ENCODE measurements around the gene PIK3CB. TPM values are rescaled to one million over a fixed set of nuclear protein-coding genes. Genes with fewer than 3 reads are reported as not detected.

PIK3CB gene
- total RNA-seq, 4 donors from 2014 or later, result 24.9 to 94.7 (median 36.8) TPM

DNA sequence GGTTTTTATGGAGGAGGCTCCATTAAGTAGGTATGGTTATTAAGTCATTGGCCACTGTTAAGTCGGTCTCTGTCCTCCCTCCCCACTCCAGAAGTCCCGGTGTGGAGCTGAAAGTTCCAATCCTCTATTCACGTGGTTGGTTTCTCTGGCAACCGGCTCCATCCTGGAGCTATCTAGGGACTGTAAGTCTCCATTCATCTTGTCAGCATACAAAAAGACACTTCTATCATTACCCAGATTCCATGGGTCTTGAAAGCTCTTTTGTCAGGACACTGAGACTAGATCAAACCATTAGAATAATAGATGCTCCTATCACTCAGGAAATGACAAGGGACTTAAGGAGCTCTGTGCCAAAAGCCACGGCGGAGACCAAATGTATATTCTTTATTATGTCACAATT, 110.3 kb downstream of the PIK3CB start:
- in situ Hi-C loops (cut with MboI; ENCODE audit: low sequenced_read_pairs in 4 of 4) (no loop called here), intact Hi-C loops (cut with DNase I; ENCODE audit: low total_unique reads) (no loop called here)
- ATAC-seq (no peak), DNase-seq (no peak)
- no peaks in the 10 kb centered on the region for H3K36me3 ChIP-seq
- no peaks in the 10 kb centered on the region for H3K9me3 ChIP-seq
- TF ChIP-seq, protein P1, sequence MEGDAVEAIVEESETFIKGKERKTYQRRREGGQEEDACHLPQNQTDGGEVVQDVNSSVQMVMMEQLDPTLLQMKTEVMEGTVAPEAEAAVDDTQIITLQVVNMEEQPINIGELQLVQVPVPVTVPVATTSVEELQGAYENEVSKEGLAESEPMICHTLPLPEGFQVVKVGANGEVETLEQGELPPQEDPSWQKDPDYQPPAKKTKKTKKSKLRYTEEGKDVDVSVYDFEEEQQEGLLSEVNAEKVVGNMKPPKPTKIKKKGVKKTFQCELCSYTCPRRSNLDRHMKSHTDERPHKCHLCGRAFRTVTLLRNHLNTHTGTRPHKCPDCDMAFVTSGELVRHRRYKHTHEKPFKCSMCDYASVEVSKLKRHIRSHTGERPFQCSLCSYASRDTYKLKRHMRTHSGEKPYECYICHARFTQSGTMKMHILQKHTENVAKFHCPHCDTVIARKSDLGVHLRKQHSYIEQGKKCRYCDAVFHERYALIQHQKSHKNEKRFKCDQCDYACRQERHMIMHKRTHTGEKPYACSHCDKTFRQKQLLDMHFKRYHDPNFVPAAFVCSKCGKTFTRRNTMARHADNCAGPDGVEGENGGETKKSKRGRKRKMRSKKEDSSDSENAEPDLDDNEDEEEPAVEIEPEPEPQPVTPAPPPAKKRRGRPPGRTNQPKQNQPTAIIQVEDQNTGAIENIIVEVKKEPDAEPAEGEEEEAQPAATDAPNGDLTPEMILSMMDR (IDR thresholded peaks at IDR 0.05 in 4 of 5, conservative IDR thresholded peaks at IDR 0.05 in 1 of 5), result no peak
- TF ChIP-seq POLR2A (IDR thresholded peaks at IDR 0.05), result no peak
- H3K27ac ChIP-seq, result no peak overlapping the region
- no peaks in the 10 kb centered on the region for H3K27me3 ChIP-seq
- no peak overlapping the region for H3K4me3 ChIP-seq
- H3K4me1 ChIP-seq, result no peaks in the 10 kb centered on the region

DNA sequence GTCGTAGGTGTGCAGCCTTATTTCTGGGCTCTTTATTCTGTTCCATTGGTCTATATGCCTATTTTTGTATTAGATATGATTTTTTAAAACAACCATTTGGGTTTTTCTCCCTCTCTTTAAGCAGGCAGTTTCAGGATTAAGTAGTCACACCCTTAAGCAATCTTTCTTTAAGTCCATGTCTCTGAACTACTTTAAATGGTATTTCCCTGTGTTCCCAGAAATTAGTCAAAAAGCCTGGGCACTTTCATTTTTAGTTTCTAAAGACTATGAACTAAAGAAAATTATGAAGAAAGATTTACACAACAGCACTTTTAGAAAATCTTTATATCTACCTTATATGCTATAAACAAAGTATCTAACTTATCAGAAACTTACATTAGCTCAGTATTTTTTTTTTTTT, 115.9 kb downstream of the PIK3CB start:
- Histone ChIP-seq H3K27me3 (no peaks in the 10 kb centered on the region), H3K4me1 (no peaks in the 10 kb centered on the region), H3K4me3 (no peak overlapping the region), H3K36me3 (no peaks in the 10 kb centered on the region), H3K9me3 (no peaks in the 10 kb centered on the region), H3K27ac (no peak overlapping the region)
- DNase-seq (no peak), ATAC-seq (no peak)
- TF ChIP-seq, protein P1 (IDR thresholded peaks at IDR 0.05 in 4 of 5, conservative IDR thresholded peaks at IDR 0.05 in 1 of 5), result no peak
- TF ChIP-seq POLR2A (IDR thresholded peaks at IDR 0.05), result no peak
- intact Hi-C loops (cut with DNase I; ENCODE audit: low total_unique reads), result no loop called here
- in situ Hi-C loops (cut with MboI; ENCODE audit: low sequenced_read_pairs in 4 of 4), result no loop called here

DNA sequence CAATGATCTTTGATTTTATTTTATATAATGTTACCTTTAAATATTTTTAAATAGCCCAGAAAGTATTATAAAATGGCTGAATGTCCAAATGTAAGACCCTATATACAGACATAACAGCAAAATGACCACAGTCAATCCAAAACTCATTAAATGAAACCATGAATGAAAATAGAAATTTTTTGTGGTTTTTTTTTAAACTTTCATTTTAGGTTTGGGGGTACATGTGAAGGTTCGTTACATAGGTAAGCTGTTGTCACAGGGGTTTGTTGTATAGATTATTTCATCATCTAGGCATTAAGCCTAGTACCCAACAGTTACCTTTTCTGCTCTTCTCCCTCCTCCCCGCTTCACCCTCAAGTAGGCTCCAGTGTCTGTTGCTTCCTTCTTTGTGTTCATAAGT, 117.4 kb downstream of the PIK3CB start:
- ATAC-seq (no peak), DNase-seq (no peak)
- no peaks in the 10 kb centered on the region for H3K27me3 ChIP-seq
- in situ Hi-C loops (cut with MboI; ENCODE audit: low sequenced_read_pairs in 4 of 4) (no loop called here), intact Hi-C loops (cut with DNase I; ENCODE audit: low total_unique reads) (no loop called here)
- no peak for TF ChIP-seq POLR2A (IDR thresholded peaks at IDR 0.05)
- TF ChIP-seq, protein P1 (IDR thresholded peaks at IDR 0.05 in 4 of 5, conservative IDR thresholded peaks at IDR 0.05 in 1 of 5), result no peak
- H3K27ac ChIP-seq, result no peak overlapping the region
- H3K4me3 ChIP-seq, result no peak overlapping the region
- no peaks in the 10 kb centered on the region for H3K9me3 ChIP-seq
- H3K36me3 ChIP-seq, result peaks cover 0 to 13% of the 10 kb centered on the region in 2 donors
- H3K4me1 ChIP-seq, result no peaks in the 10 kb centered on the region

DNA sequence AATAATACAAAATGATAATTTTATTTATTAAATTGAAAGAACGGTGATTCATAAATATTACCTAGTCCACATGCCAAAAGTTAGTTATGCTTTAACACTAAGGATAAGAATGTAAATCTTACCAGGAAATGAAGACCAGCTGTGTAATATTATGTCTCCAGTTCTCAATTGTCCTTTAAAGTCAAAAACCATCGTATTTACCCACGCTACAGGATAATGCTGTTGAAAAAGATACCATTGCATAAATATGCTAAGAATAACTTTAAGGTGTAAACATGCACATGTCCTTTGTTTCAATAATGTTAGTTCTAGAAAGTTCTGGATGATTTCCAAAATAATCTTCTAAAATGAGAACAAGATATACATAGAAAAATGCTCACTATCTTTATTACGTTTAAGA, 122.6 kb downstream of the PIK3CB start:
- intact Hi-C loops (cut with DNase I; ENCODE audit: low total_unique reads) (no loop called here), in situ Hi-C loops (cut with MboI; ENCODE audit: low sequenced_read_pairs in 4 of 4) (no loop called here)
- no peak for ATAC-seq
- H3K9me3 ChIP-seq, result no peaks in the 10 kb centered on the region
- no peak overlapping the region for H3K27ac ChIP-seq
- no peak overlapping the region for H3K4me3 ChIP-seq
- no peaks in the 10 kb centered on the region for H3K27me3 ChIP-seq
- no peak for DNase-seq
- peaks cover 0 to 17% of the 10 kb centered on the region in 2 donors for H3K36me3 ChIP-seq
- H3K4me1 ChIP-seq, result no peaks in the 10 kb centered on the region
- TF ChIP-seq POLR2A (IDR thresholded peaks at IDR 0.05), result no peak
- TF ChIP-seq, protein P1 (IDR thresholded peaks at IDR 0.05 in 4 of 5, conservative IDR thresholded peaks at IDR 0.05 in 1 of 5), result no peak

DNA sequence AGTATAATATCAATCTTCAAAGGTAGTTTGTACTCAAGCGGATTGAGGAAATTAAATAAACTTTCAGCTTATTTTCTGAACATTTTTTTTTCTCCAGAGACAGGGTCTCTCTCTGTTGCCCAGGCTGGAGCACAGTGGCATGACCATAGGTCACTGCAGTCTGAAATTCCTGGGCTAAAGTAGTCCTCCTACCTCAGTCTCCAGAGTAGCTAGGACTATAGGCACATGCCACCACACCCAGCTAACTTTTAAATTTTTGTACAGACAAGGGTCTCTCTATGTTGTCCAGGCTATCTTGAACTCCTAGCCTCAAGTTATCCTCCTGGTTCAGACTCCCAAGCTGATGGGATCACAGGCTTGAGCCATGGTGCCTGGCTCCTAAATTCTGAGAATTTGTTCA, 129.1 kb downstream of the PIK3CB start:
- no peak for ATAC-seq
- DNase-seq, result no peak
- Histone ChIP-seq H3K4me1 (no peaks in the 10 kb centered on the region), H3K9me3 (no peaks in the 10 kb centered on the region), H3K27me3 (no peaks in the 10 kb centered on the region), H3K27ac (no peak overlapping the region), H3K36me3 (peaks cover 0 to 22% of the 10 kb centered on the region in 2 donors), H3K4me3 (no peak overlapping the region)
- in situ Hi-C loops (cut with MboI; ENCODE audit: low sequenced_read_pairs in 4 of 4), result no loop called here
- TF ChIP-seq, protein P1 (IDR thresholded peaks at IDR 0.05 in 4 of 5, conservative IDR thresholded peaks at IDR 0.05 in 1 of 5), result no peak
- no peak for TF ChIP-seq POLR2A (IDR thresholded peaks at IDR 0.05)
- intact Hi-C loops (cut with DNase I; ENCODE audit: low total_unique reads), result no loop called here
